NCI-H1694 (cell line): Measurements from ENCODE around the gene WNT3.
"Not testable (repeated sequence)": the region's sequence is repeated elsewhere in the genome, so short reads cannot be mapped to it uniquely, and the experiment has no call there.

Experiments
- DNase-seq: peaks from one replicate; lab custom pipeline; 2025; lab: John Stamatoyannopoulos, UW

WNT3 gene

DNA sequence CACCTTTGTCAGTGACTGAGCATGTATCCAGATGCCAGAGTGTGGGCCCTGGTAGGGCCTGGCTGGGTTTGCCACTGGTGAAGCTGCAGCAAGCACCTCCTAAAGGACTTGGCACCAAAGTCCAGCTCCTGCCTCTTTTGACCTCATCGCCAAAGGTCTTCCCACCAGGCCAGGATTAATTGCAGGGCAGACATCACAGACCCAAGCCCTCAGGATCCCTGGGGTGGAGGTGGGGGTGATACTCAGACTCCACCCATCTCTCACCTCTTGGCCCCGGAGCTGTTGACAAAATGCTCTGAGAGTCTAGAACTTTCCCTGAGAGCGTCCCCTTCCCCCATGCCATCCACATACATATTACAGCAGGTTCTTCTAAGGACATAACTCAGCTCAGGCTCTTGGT lies 4.6 kb downstream of the WNT3 start:
- no peak for DNase-seq

DNA sequence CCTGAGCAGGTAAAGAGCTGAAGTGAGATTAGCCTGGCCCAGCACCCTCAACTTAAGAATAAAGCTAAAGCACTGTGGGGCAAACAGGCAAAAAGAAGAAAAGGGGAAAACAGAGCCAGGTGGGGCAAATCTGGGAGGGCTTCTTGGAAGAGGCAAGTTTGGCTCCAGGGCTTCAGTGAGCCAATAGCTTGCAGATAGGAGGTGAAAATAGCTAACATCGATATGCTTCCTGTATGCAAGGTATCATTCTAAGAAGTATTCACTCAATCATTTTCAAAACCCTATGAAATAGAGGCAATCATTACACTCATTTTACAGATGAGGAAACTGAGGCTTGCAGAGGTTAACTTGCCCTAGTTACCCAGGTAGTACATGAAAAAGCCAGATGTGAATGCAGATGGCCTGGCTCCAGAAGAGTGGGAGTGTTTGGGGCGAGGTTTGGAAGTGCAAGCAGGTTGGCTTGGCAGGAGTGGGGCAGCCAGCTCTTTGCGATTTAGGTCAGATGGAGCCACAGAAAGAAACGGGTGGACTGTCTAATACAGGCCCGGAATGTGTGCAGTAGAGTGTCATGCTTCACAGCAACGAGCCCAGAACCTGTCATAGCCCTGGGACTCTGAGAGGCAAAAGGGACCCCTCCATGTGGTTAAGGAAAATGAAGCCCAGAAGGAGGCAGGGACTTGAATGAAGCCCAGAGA lies 5.7 kb downstream of the WNT3 start:
- DNase-seq, result no peak

DNA sequence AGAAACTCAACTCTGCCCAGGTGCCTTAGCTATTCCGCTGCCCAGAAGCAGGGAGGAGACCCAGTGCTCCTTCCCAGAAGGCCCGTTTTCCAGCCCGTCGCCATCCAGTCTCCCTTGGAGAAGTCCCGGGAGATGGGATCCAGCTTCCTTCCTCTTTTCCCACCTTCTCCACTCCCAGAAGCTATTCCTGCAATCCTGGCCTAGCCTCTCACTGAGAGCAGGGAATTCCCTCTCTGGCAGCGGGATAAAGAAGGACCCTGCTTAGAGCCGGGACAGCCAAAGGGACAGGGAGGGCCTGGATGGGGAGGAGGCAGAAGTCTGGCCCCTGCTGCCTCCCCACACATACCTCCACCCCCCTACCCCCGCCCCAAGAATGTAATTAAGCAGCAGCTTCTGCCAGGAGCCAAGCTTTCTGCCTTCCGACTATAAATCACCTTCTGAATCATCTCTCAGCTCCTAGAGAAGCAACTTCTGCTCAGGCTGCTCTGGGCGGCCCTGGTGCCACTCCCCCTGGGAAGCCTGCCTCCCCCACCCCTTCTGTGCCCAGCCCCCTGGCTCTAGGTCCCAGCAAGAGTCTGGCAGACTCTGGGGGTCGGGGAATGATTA lies 6.4 kb downstream of the WNT3 start:
- DNase-seq, result no peak

DNA sequence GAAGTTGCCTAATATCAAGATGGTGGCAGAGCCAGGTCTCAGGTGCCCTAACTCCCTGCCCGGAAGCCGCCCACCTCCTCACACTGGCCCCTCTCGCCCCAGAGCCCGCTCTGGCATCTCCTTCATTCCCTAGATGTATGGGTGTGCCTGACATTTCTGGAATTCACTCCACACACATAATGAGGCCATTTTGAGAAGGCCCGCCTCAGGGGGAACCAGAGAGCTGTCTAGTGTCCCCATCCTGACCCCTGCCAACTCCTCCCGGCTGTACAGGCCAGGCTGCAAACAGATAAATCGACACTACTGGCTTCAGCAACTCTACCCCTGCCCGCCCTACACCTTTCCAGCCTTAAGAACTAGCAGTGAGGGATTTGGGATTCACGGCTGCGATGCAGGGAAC lies 7.7 kb downstream of the WNT3 start:
- no peak for DNase-seq

DNA sequence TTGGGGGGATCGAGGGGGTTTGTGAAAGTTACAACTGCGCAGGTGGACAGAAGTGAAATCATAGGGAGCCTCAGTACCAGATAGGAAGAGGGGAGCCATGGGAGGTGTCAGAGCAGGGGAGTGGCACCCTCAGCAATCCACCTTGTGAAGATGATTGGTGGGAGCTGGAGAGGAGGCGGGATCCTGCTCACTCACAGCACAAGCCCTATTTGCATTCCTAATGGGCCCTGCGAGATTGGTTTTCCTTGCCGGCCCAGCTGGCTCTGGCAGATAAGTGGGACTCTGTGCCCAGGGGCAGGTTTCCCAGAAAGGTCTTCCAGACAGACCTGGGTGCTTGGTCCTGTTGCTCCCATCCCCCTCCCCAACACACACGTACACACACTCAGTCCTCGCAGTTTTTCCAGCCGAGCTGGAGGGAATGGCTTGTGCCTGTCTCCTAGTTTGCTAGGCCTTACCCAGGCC lies 9.4 kb downstream of the WNT3 start:
- DNase-seq, result no peak

DNA sequence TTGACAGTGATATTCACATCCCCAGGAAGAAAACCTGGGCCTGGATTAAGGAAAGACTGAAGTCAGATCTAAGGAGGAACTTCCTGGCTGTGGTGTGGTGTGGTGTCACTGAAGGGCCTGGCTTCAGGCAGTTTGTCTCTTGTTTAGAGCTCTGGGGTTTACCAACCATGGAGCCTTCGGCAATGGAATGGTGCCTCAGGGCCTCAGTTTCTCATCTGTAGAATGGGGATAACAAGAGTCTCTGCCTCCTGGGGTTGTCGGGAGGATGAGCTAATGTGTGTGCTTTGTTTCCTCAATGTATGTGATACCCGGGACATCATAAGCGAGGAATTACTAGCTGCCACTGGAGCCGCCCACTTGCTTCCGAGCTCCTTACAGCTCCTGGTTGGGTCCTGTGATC lies 12.7 kb downstream of the WNT3 start:
- no peak for DNase-seq

DNA sequence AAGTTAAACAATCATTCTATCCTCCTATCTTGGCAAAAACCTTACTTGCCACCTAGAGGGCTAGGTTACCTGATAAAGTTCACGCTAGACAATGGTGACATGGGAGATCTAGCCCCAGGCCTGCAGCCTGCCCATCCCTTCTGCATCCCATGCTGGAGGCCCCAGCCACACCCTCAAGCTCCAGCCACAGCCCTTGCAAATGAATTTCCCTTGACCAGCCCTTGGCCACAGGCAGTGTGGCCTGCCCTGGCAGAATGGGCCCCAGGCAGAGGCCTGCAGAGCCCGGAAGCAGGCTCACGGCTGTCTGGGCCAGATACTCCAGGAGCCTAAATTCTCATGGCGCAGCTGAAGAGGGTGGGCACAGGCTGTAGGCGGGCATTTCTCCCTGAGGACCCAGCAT lies 14.9 kb downstream of the WNT3 start:
- DNase-seq, result no peak

DNA sequence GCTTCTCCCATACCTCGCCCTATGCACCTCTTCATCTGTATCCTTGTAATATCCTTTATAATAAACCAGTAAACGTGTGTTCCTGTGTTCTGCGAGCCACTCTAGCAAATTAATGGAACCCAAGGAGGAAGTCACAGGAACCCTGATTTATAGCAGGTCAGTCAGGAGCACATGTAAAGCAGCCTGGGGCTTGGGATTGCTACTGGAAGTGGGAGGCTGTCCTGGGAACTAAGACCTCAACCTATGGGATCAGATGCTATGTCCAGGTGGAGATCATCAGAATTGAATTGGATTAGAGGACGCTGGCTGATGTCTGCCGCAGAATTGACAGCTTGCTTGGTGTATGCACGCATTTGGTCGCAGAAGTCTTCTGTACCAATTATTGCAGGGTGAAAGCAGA lies 15.7 kb downstream of the WNT3 start:
- no peak for DNase-seq

DNA sequence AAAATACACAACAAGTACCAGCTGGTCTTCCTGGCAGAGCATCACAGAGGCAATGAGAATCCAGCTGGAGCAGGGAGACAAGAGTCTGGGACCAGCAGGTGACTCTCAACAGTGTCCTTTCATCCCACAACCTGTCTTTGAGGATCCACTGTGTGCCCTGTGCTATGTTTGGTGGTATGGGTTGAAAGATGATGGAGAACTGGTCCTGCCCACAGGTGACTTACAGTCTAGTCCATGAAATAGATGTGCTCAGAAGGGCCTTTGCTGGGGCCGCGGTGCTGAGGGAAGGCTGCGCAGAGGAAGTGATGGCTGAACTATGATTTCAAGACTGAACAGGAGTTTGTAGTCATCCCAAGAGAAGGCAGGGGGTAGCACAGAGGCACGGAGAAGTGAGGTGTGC lies 17.9 kb downstream of the WNT3 start:
- peak; percentile 75 for DNase-seq

DNA sequence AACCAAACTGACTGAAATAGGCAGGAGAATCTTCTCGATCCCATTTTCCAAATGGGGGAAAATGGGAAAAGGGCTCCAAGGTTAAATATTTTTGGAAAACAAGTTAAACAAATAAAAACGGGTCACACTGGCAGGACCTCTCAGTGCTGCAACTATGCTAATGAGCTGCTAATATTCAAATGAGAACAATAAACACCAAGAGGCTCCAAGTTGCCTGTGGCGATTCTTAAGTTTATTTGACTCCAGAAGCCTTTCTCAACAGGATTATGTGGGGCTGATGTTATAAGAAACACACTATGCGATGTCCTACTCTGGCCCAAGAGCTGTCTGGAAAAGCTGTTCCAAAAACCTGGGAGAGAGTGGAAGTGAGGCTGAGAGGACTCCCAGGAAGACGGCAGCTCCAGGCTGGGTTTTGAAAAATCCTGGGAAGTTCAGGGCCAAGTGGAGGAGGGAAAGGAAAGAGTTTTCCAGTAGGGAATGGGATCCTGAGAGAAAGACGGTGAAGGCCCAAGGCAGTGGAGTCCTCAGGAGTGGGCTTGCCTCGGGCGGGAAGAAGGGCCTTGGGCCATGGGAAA lies 21.4 kb downstream of the WNT3 start:
- DNase-seq, result no peak

DNA sequence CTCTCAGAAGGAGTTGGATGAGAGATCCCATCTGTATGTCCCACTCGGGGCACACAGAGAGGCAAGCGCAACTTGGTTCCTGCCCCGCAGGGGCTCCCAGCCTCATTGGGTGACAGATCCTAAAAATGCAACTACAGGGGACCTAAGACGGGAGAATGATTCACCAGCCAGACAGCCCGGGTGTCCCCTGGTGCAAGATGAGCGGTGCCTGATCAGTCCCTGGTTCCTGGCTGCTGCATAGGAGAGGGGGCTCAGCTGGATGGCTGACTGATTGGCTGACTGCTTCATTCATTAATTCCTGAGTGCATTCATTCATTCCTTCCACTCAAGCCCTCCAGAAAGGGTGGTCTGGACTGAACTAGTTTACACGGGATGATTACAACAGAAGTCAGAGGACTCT lies 22.0 kb downstream of the WNT3 start:
- no peak for DNase-seq

DNA sequence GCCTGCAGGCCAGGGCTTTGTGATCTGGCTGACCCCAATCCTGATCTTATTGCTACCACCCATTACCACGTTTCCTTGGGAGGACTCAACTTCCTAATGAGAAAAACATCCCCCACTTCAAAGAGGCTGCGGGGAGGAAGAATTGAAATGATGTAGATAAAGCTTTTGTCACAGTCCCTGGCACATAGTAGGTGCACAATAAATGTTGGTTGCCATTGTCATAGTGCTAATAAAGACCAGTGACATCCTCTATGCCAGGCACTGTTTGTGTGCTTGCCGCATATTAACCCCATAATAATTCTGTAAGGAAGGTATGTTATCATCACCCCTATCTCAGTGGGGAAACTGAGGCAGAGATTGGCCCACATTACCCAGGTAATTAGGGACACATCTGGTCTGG lies 22.4 kb downstream of the WNT3 start:
- DNase-seq, result no peak

DNA sequence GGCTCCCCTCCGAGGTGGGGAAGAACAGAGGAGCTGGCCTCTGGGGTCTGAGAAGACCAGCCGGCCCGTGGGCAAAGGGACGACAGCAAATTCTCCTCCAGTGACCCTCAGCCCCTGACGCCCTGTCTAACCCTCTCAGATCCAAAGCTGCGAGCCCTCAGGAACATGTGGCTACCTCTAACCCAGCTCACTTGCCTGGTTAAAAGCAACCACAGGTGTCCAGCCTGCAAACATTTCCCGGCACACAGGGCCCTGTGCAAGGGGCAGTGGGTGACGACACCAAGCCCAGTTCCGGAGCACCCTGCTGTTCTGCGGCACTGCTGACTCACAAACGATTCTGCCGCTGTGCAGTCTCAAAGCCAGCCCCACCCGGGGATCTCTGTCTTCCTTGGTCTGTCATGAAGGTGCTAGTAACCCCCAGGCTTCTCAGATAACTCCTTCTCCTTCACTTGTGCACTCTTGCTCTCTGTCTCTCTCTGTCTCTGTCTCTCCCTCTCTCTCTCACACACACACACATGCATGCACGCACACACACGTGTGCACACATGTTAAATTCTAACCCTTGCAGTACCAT lies 23.0 kb downstream of the WNT3 start:
- no peak for DNase-seq

DNA sequence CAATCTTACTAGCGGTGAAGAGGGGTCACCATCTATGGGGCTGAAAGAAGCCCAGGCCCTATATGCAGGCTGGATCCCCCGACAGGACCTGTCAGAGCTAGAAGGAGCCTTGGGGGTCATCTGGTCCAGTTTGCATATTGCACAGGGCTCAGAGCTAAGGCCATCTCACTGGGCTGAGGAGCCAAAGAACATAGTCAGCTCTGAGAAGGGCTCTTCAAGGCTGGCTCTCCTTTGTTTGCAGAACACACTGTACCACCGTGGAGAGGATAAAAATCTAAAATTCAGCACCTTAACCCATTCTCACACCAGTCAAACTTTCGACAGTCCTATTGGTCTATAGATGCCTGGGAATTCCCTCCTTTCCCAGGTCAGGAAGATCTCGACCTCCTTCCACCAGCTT lies 24.2 kb downstream of the WNT3 start:
- DNase-seq, result no peak

DNA sequence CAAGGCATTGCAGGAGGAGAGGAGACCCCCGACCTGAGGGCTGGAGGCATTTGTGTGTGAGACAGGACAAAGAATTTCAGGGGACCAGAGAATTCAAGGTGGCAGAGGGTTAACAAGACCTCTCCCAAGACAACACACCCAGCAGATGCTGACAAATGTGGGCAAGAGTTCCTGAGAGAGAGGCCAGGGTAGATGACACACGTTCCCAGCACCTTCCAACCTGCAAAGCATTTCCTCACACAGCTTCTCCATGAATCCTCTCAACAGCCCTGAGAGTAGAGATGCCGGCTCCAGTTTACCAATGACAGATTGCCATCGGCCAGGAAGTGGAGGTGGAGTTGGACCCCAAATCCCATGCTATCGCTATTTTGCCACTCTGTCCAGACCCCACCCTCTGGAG lies 25.0 kb downstream of the WNT3 start:
- DNase-seq, result no peak

DNA sequence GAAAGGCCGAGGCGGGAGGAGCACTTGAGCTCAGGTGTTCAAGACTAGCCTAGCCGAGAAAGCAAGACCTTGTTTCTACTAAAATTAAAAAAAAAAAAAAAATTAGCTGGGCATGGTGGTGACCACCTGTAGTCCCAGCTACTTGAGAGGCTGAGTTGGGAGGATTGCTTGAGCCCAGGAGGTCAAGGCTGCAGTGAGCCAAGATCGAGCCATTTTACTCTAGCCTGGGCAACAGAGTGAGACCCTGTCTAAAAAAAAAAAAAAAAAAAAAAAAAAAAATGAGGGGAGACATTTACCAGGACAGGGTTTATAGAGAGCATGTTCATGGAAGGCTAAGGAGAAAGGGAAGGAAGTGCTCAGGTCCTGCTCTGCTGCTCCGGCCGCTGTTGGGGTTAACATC lies 25.5 kb downstream of the WNT3 start:
- not testable (repeated sequence) for DNase-seq

DNA sequence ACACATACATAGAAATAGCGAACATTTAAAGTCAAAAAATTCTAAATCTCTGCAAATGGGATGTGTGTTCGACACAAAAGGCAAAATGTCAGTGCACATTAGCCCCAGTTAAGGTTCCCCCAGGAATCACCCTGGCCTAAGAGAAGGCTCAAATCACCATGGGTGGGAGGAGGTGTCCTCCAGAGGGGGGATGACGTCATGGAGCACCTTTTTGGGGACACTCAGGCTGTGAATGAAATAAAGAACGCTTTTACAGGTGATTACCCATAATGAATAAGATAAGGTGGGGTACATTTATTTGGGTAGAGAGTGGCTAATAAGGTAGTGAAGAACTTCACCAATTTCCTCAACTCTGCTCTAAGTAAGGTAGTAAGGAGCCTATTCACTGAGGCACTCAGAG lies 26.4 kb downstream of the WNT3 start:
- DNase-seq, result no peak

DNA sequence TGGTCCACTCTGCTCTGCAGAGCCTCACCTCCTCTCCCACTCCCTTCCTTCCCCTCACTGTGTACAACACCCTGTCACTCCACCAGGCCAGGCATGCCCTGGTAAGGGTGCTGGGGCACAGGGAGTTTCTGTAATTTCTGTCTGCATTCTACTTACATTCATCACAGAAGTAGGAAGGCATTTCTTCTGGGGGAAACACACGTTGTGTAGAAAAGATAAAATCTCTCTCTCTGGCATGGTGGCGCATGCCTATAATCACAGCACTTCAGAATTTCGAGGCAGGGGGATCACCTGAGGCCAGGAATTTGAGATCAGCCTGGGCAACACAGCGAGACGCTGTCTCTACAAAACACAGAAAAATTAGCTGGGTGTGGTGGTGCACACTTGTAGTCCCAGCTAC lies 27.0 kb downstream of the WNT3 start:
- no peak for DNase-seq

DNA sequence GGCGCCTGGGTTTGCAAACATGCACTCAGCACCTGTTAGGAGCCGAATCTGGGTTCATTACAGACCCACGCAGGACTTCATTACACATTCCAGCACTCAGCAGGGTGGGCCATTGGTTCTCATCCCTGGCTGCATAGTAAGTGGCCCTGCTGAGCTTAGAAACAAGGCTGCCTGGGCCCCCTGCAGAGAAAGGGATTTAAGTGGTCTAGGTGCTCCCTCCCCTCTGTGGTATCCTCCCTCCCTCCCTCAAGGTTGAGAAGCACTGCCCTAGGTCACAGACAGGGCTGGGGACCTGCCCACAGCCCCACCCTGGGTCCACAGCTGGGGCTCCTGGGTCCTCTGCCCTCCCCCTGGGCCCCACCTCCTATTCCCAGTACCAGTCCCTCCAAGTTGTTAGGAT lies 28.3 kb downstream of the WNT3 start:
- DNase-seq, result no peak

DNA sequence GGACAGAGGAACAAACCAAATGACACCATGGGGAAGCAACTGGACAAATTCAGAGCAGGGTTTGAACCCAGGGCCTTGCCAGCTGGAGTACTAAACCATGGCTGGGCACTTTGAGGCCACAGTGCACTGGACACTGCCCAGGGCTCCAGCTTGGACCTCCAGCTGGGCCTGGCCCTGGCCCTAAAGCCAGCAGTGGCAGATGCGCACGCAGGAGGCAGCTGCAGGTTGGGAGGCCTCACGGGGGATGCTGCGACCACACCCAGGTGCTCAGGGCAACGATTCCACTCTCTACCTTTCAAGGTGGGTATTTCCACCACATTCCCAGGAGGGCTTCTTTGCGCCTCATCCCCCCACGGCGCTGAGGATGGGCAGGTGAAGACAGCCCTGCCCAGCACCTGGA lies 28.9 kb downstream of the WNT3 start:
- DNase-seq, result no peak

DNA sequence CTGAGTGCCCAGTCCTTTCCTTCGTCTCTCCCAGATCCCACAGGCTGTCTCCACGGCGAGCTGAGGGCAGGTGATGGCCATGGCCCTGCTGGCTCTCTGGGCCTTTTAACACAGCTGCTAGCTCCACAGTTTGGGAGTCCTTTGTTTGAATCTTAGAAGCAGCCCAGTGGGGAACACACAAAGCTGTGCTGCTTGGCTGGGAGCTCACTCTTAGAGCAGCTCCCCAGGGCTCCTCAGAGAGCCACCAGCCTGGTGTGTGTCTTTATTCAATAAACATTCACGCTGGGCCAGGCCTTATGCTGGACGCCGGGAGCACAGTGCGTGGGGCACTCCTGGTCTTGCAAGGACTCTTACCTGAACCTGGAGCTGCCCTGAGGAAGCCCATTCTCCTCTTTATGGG lies 29.7 kb downstream of the WNT3 start:
- DNase-seq, result no peak

DNA sequence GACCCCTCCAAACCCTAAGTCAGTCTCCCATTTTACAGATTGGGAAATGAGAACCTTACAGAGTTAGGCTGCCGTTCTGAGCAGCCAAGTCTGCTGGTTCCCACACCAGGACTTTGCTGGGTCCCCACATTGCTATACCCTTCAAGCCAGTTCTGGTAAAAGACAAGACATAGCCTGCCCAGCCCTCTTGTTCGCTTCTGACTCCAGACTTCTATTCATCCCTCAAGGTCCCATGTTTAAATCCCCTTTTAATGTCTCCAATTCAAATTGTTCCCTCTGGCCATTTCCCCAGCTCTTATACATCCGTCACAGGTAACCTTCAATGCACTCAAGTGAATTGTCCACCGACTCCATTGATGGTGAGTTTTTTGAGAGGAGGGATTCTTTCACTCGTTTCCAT lies 30.2 kb downstream of the WNT3 start:
- no peak for DNase-seq

DNA sequence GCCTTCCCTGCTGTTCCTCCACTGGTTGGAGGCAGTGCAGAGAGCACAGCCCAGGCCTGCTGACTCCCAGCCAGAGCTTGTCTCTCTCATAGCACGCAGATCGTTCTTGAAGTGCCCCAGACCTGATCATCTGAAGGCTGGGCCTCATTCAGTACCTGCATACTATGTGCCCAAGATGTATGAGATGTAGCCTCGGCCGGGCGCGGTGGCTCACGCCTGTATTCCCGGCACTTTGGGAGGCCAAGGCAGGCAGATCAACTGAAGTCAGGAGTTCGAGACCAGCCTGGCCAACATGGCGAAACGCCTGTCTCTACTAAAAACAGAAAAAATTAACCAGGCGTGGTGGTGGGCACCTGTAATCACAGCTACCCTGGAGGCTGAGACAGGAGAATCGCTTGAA lies 31.0 kb downstream of the WNT3 start:
- DNase-seq, result no peak

DNA sequence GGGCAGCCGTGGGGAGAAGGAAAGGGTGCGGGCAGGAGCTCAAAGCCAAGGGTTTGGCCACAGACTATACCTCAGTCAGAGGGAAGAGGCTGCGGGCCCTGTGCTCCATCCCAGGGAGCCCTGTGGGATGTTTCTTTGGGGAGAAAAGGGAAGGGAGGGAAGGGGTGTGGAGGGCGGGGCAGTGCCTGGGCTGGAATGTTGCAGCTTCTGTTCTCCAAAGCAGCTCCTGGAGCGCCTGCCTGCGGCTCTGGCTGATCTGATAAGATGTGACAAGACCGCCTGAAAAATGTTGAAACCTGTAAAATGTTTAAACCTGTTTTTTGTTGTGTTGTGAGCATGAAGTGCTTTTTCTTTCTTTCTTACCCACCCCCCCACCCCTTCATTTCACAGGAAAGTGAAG lies 32.8 kb downstream of the WNT3 start:
- no peak for DNase-seq
